SK-N-SH treated with all-trans-retinoic acid at 6 μM for 48 hours (cell line): Measurements from ENCODE around the gene RTL10.

ENCODE experiments used
- ATAC-seq: fragments of 200-7000 bp; cut with Tn5 transposase; 3 replicates; pipeline ENCODE4 v1.9.1; 2020; ENCODE audit warnings: mild to moderate bottlenecking, moderate library complexity
- ARNTL ChIP-seq: fragments of 450-650 bp; formaldehyde crosslinking; IDR thresholded peaks from 2 replicates; pipeline ENCODE4 v1.5.0; 2020; ENCODE audit warnings: low read depth, mild to moderate bottlenecking, moderate library complexity, borderline replicate concordance
- BACH2 ChIP-seq: fragments of 250-450 bp; sonication (Bioruptor Pico); IDR thresholded peaks from 2 replicates; pipeline ENCODE4 v1.9.0; 2021; ENCODE audit warnings: mild to moderate bottlenecking, borderline replicate concordance
- CREB5 ChIP-seq: fragments of 250-450 bp; sonication (Bioruptor Pico); IDR thresholded peaks from 2 replicates; pipeline ENCODE4 v1.5.1; 2020; ENCODE audit warnings: low read depth, mild to moderate bottlenecking, moderate library complexity
- CSDC2 ChIP-seq: fragments of 250-450 bp; sonication (Bioruptor Pico); IDR thresholded peaks from 2 replicates; pipeline ENCODE4 v1.5.0; 2020; ENCODE audit warnings: mild to moderate bottlenecking, moderate library complexity
- ESRRG ChIP-seq: fragments of 250-450 bp; sonication (Bioruptor Pico); IDR thresholded peaks from 2 replicates; pipeline ENCODE4 v1.6.1; 2021; ENCODE audit warnings: mild to moderate bottlenecking
- GLIS3 ChIP-seq: fragments of 250-450 bp; sonication (Bioruptor Pico); IDR thresholded peaks from 2 replicates; pipeline ENCODE4 v1.5.0; 2020; ENCODE audit warnings: mild to moderate bottlenecking, moderate library complexity
- ISL1 ChIP-seq: fragments of 250-450 bp; sonication (Bioruptor Pico); IDR thresholded peaks from 2 replicates; pipeline ENCODE4 v2.1.2; 2022; ENCODE audit warnings: mild to moderate bottlenecking, moderate library complexity
- OSR1 ChIP-seq: fragments of 250-450 bp; sonication (Bioruptor Pico); IDR thresholded peaks from 2 replicates; pipeline ENCODE4 v1.8.0; 2022; ENCODE audit warnings: moderate library complexity, mild to moderate bottlenecking, inconsistent platforms
- PATZ1 ChIP-seq: fragments of 250-450 bp; sonication (Bioruptor Pico); IDR thresholded peaks from 2 replicates; pipeline ENCODE4 v1.8.0; 2020; ENCODE audit warnings: mild to moderate bottlenecking, moderate library complexity, borderline replicate concordance
- POU6F1 ChIP-seq: fragments of 250-450 bp; sonication (Bioruptor Pico); IDR thresholded peaks from 2 replicates; pipeline ENCODE4 v1.8.0; 2021; ENCODE audit warnings: low read depth, mild to moderate bottlenecking, moderate library complexity, borderline replicate concordance
- PPARA ChIP-seq: fragments of 250-450 bp; sonication (Bioruptor Pico); IDR thresholded peaks from 2 replicates; pipeline ENCODE4 v1.5.0; 2020; ENCODE audit warnings: mild to moderate bottlenecking, borderline replicate concordance
- SNAI2 ChIP-seq: fragments of 250-450 bp; sonication (Bioruptor Pico); IDR thresholded peaks from 2 replicates; pipeline ENCODE4 v1.5.0; 2020; ENCODE audit warnings: mild to moderate bottlenecking, moderate library complexity
- TCF4 ChIP-seq: fragments of 250-450 bp; sonication (Bioruptor Pico); IDR thresholded peaks from 2 replicates; pipeline ENCODE4 v1.8.0; 2021; ENCODE audit warnings: mild to moderate bottlenecking, moderate library complexity, borderline replicate concordance
- TOX ChIP-seq: fragments of 250-450 bp; sonication (Bioruptor Pico); IDR thresholded peaks from 2 replicates; pipeline ENCODE4 v1.8.0; 2021; ENCODE audit warnings: mild to moderate bottlenecking, moderate library complexity, borderline replicate concordance
- ZC3H10 ChIP-seq: fragments of 250-450 bp; sonication (Bioruptor Pico); IDR thresholded peaks from 2 replicates; pipeline ENCODE4 v1.5.1; 2021; ENCODE audit warnings: mild to moderate bottlenecking, moderate library complexity
- ZFP3 ChIP-seq: fragments of 250-450 bp; sonication (Bioruptor Pico); IDR thresholded peaks from 2 replicates; pipeline ENCODE4 v1.5.0; 2020; ENCODE audit warnings: mild to moderate bottlenecking, moderate library complexity
- ZFP30 ChIP-seq: fragments of 450-650 bp; formaldehyde crosslinking; IDR thresholded peaks from 2 replicates; pipeline ENCODE4 v1.5.0; 2022; ENCODE audit warnings: mild to moderate bottlenecking, moderate library complexity
- ZNF565 ChIP-seq: fragments of 450-650 bp; formaldehyde crosslinking; conservative IDR thresholded peaks from 2 replicates; pipeline ENCODE4 v1.5.0; 2020; ENCODE audit warnings: low read depth, mild to moderate bottlenecking, moderate library complexity
- ZNF70 ChIP-seq: fragments of 450-650 bp; formaldehyde crosslinking; IDR thresholded peaks from 2 replicates; pipeline ENCODE4 v1.5.0; 2020; ENCODE audit warnings: mild to moderate bottlenecking, moderate library complexity
- ZNF8 ChIP-seq: fragments of 450-650 bp; formaldehyde crosslinking; IDR thresholded peaks from 2 replicates; pipeline ENCODE4 v1.5.0; 2020; ENCODE audit warnings: mild to moderate bottlenecking, moderate library complexity
- TF ChIP-seq, protein P1 (sequence below): fragments of 250-450 bp; sonication (Bioruptor Pico); IDR thresholded peaks from 2 replicates; pipeline ENCODE4 v1.5.0; 2020; ENCODE audit warnings: mild to moderate bottlenecking, moderate library complexity
- TF ChIP-seq, protein P2 (sequence below): fragments of 250-450 bp; sonication (Bioruptor Pico); IDR thresholded peaks from 2 replicates; pipeline ENCODE4 v1.5.1; 2021; ENCODE audit warnings: mild to moderate bottlenecking, moderate library complexity

Gene RTL10

GRCh38 chr22:19864538-19865106, 9.9 kb upstream of the RTL10 start:
- no peak for ATAC-seq
- TF ChIP-seq ZFP30 (CRISPR knock-in tag) = no peak
- TF ChIP-seq ZNF8 (CRISPR knock-in tag) = no peak
- TF ChIP-seq ARNTL (CRISPR knock-in tag) = no peak
- TF ChIP-seq, protein P1, sequence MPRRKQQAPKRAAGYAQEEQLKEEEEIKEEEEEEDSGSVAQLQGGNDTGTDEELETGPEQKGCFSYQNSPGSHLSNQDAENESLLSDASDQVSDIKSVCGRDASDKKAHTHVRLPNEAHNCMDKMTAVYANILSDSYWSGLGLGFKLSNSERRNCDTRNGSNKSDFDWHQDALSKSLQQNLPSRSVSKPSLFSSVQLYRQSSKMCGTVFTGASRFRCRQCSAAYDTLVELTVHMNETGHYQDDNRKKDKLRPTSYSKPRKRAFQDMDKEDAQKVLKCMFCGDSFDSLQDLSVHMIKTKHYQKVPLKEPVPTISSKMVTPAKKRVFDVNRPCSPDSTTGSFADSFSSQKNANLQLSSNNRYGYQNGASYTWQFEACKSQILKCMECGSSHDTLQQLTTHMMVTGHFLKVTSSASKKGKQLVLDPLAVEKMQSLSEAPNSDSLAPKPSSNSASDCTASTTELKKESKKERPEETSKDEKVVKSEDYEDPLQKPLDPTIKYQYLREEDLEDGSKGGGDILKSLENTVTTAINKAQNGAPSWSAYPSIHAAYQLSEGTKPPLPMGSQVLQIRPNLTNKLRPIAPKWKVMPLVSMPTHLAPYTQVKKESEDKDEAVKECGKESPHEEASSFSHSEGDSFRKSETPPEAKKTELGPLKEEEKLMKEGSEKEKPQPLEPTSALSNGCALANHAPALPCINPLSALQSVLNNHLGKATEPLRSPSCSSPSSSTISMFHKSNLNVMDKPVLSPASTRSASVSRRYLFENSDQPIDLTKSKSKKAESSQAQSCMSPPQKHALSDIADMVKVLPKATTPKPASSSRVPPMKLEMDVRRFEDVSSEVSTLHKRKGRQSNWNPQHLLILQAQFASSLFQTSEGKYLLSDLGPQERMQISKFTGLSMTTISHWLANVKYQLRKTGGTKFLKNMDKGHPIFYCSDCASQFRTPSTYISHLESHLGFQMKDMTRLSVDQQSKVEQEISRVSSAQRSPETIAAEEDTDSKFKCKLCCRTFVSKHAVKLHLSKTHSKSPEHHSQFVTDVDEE (CRISPR knock-in tag) = no peak
- no peak for TF ChIP-seq BACH2 (CRISPR knock-in tag)
- TF ChIP-seq ZFP3 = no peak
- no peak for TF ChIP-seq OSR1 (CRISPR knock-in tag)
- TF ChIP-seq ISL1 (CRISPR knock-in tag) = no peak
- no peak for TF ChIP-seq ZNF70
- TF ChIP-seq PATZ1 = no peak
- no peak for TF ChIP-seq ESRRG (CRISPR knock-in tag)
- TF ChIP-seq TCF4 = no peak
- TF ChIP-seq CREB5 = no peak
- TF ChIP-seq, all 23 proteins: peak for 0

DNA sequence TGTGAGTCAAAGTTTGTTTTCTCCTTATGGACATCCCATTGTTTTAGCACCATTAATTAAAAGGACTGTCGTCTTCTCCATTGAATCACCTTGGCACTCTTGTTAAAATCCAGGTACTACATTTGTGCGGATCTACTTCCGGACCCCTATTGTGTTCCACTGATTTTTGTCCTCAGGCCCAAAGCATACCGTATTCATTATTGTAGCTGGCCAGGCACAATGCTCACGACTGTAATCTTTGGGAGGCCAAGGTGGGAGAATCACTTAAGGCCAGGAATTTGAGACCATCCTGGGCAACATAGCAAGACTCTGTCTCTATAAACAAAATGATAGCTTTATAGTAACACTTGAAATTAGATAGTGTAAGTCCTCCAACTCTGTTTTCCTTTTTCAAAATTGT, 8.9 kb upstream of the RTL10 start:
- no peak for ATAC-seq

GRCh38 chr22:19862619-19863246, 8.1 kb upstream of the RTL10 start:
- ATAC-seq = no peak
- TF ChIP-seq ZC3H10 (CRISPR knock-in tag) (no peak), ESRRG (CRISPR knock-in tag) (no peak), GLIS3 (CRISPR knock-in tag) (no peak), SNAI2 (CRISPR knock-in tag) (no peak), CREB5 (no peak), OSR1 (CRISPR knock-in tag) (no peak), TCF4 (no peak)
- TF ChIP-seq, protein P1 (CRISPR knock-in tag) = no peak

More for the DNA sequence above, 8.9 kb upstream of the RTL10 start:
- TF ChIP-seq ZC3H10 (CRISPR knock-in tag) (no peak), ZNF8 (CRISPR knock-in tag) (no peak), TOX (CRISPR knock-in tag) (no peak), ARNTL (CRISPR knock-in tag) (no peak), ZFP3 (no peak), ZNF565 (CRISPR knock-in tag) (no peak), CSDC2 (CRISPR knock-in tag) (no peak), OSR1 (CRISPR knock-in tag) (no peak), SNAI2 (CRISPR knock-in tag) (no peak), PPARA (CRISPR knock-in tag) (no peak), ZFP30 (CRISPR knock-in tag) (no peak), TCF4 (no peak), ESRRG (CRISPR knock-in tag) (no peak), POU6F1 (CRISPR knock-in tag) (no peak)
- TF ChIP-seq, protein P2, sequence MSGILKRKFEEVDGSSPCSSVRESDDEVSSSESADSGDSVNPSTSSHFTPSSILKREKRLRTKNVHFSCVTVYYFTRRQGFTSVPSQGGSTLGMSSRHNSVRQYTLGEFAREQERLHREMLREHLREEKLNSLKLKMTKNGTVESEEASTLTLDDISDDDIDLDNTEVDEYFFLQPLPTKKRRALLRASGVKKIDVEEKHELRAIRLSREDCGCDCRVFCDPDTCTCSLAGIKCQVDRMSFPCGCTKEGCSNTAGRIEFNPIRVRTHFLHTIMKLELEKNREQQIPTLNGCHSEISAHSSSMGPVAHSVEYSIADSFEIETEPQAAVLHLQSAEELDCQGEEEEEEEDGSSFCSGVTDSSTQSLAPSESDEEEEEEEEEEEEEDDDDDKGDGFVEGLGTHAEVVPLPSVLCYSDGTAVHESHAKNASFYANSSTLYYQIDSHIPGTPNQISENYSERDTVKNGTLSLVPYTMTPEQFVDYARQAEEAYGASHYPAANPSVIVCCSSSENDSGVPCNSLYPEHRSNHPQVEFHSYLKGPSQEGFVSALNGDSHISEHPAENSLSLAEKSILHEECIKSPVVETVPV (CRISPR knock-in tag) = no peak
